NOMO-1 (cell line): ENCODE measurements around the gene ZDHHC20.

ENCODE experiments used
- DNase-seq, 2 experiments: peaks; one replicate each; lab custom pipeline; 2025; ENCODE audit not compliant: unreplicated experiment in 2 of 2; lab: John Stamatoyannopoulos, UW

ZDHHC20 gene

GRCh38 chr13:21364357-21364756 lies 94.7 kb downstream of the ZDHHC20 start:
- DNase-seq, result no peak

- DNase-seq, result no peak
These were observed 96.4 kb downstream of the ZDHHC20 start for GRCh38 chr13:21362741-21363140.

- no peak for DNase-seq
These were observed 97.4 kb downstream of the ZDHHC20 start for GRCh38 chr13:21361706-21362105.

GRCh38 chr13:21361123-21361522 lies 98.0 kb downstream of the ZDHHC20 start:
- no peak for DNase-seq

GRCh38 chr13:21360463-21360862 lies 98.6 kb downstream of the ZDHHC20 start:
- DNase-seq, result no peak

- no peak for DNase-seq
These were observed 99.2 kb downstream of the ZDHHC20 start for GRCh38 chr13:21359855-21360254.

GRCh38 chr13:21355304-21355703 lies 103.8 kb downstream of the ZDHHC20 start:
- DNase-seq, result no peak

- DNase-seq, result no peak
These were observed 104.4 kb downstream of the ZDHHC20 start for GRCh38 chr13:21354721-21355120.

- peak; percentile 1 to 20 for DNase-seq
These were observed 110.5 kb downstream of the ZDHHC20 start for GRCh38 chr13:21348488-21349120.

- no peak for DNase-seq
These were observed 111.3 kb downstream of the ZDHHC20 start for GRCh38 chr13:21347753-21348318.

GRCh38 chr13:21344662-21345176 lies 114.4 kb downstream of the ZDHHC20 start:
- DNase-seq, result peak; percentile 61 to 67

GRCh38 chr13:21343659-21344058 lies 115.4 kb downstream of the ZDHHC20 start:
- DNase-seq, result no peak

GRCh38 chr13:21342699-21343442 lies 116.2 kb downstream of the ZDHHC20 start:
- no peak for DNase-seq

GRCh38 chr13:21341637-21342422 lies 117.3 kb downstream of the ZDHHC20 start:
- no peak for DNase-seq

- DNase-seq, result no peak
These were observed 120.3 kb downstream of the ZDHHC20 start for GRCh38 chr13:21338639-21339278.

GRCh38 chr13:21338156-21338555 lies 120.9 kb downstream of the ZDHHC20 start:
- no peak for DNase-seq

- DNase-seq, result no peak
These were observed 122.3 kb downstream of the ZDHHC20 start for GRCh38 chr13:21336609-21337349.

GRCh38 chr13:21333186-21333585 lies 125.9 kb downstream of the ZDHHC20 start:
- no peak for DNase-seq

GRCh38 chr13:21330126-21330861 lies 128.8 kb downstream of the ZDHHC20 start:
- DNase-seq, result peak in 1 of 2 experiments; percentile 32
